DOHH2 (cell line): Measurements from ENCODE around the gene SKOR1.

ENCODE experiments used
- H3F3A ChIP-seq: fragments of 200-600 bp; sonication (generic), shearing (Covaris generic); 2 replicates; pipeline ENCODE4 v1.6.0; 2016; ENCODE audit warnings: antibody characterized with exemption, mild to moderate bottlenecking; ENCODE audit not compliant: control insufficient read depth, insufficient read depth
- H3K27ac ChIP-seq: fragments of 200-600 bp; sonication (generic); 2 replicates; pipeline ENCODE4 v1.5.1; 2014; ENCODE audit warnings: low read depth, mild to moderate bottlenecking, low read length, moderate library complexity
- H3K27me3 ChIP-seq: fragments of 200-600 bp; sonication (generic); 2 replicates; pipeline ENCODE4 v1.6.1; 2014; ENCODE audit warnings: mild to moderate bottlenecking, low read length, mixed read lengths; ENCODE audit not compliant: control insufficient read depth
- H3K36me3 ChIP-seq: fragments of 200-600 bp; sonication (generic); 2 replicates; pipeline ENCODE4 v1.6.1; 2014; ENCODE audit warnings: mild to moderate bottlenecking, low read length, moderate library complexity, mixed read lengths; ENCODE audit not compliant: control insufficient read depth
- H3K4me1 ChIP-seq: fragments of 200-600 bp; sonication (generic); 2 replicates; pipeline ENCODE4 v1.6.1; 2014; ENCODE audit warnings: mild to moderate bottlenecking, low read length, mixed read lengths; ENCODE audit not compliant: control insufficient read depth
- H3K4me2 ChIP-seq: fragments of 200-600 bp; sonication (generic); 2 replicates; pipeline ENCODE4 v1.6.0; 2014; ENCODE audit warnings: mild to moderate bottlenecking, low read length, moderate library complexity
- H3K4me3 ChIP-seq: fragments of 200-600 bp; sonication (generic); 2 replicates; pipeline ENCODE4 v1.5.1; 2014; ENCODE audit warnings: mild to moderate bottlenecking, low read length, mixed read lengths
- H3K79me2 ChIP-seq: fragments of 200-600 bp; sonication (generic); 2 replicates; pipeline ENCODE4 v1.6.1; 2014; ENCODE audit warnings: mild to moderate bottlenecking, low read length, mixed read lengths; ENCODE audit not compliant: control insufficient read depth
- H3K9me2 ChIP-seq: fragments of 200-600 bp; sonication (generic); replicated peaks from 2 replicates; pipeline ENCODE4 v1.6.1; 2014; ENCODE audit warnings: mild to moderate bottlenecking, low read length, mixed read lengths; ENCODE audit not compliant: control insufficient read depth
- H3K9me3 ChIP-seq: fragments of 200-600 bp; sonication (generic); 2 replicates; pipeline ENCODE4 v1.6.1; 2014; ENCODE audit warnings: antibody characterized with exemption, low read length, mixed read lengths; ENCODE audit not compliant: control insufficient read depth, insufficient read depth
- H4K20me1 ChIP-seq: fragments of 200-600 bp; sonication (generic); 2 replicates; pipeline ENCODE4 v1.6.0; 2014; ENCODE audit warnings: low read depth, mild to moderate bottlenecking, antibody characterized with exemption, low read length, moderate library complexity; ENCODE audit not compliant: control insufficient read depth, insufficient read depth
- CTCF ChIP-seq: fragments of 200-600 bp; sonication (generic); IDR thresholded peaks from one replicate; pipeline ENCODE4 v1.5.1; 2014; ENCODE audit warnings: antibody characterized with exemption, mild to moderate bottlenecking, low read depth, low read length; ENCODE audit not compliant: poor library complexity, severe bottlenecking
- EZH2phosphoT487 ChIP-seq: fragments of 200-600 bp; sonication (generic); IDR thresholded peaks from 2 replicates; pipeline ENCODE4 v1.6.1; 2017; ENCODE audit warnings: borderline replicate concordance, mild to moderate bottlenecking, antibody characterized with exemption, low read length, moderate library complexity, mixed read lengths

SKOR1 gene

GRCh38 chr15:67824197-67824968, 926 bp upstream of the SKOR1 start:
- H3K9me3 ChIP-seq: no peaks in the 10 kb centered on the region; the same call in 1 of the 2 replicates
- H3K27ac ChIP-seq: no peak overlapping the region
- no peak overlapping the region for H3K4me2 ChIP-seq
- H4K20me1 ChIP-seq: 0 out of 2 replicates have a peak, but pooled peaks cover 3% of the 10 kb centered on the region
- TF ChIP-seq CTCF: no peak
- no peaks in the 10 kb centered on the region for H3K79me2 ChIP-seq
- no peaks in the 10 kb centered on the region for H3K9me2 ChIP-seq
- H3K27me3 ChIP-seq: peaks cover 45% of the 10 kb centered on the region
- H3K4me3 ChIP-seq: no peak overlapping the region
- H3F3A ChIP-seq: no peaks in the 10 kb centered on the region
- no peaks in the 10 kb centered on the region for H3K4me1 ChIP-seq
- H3K36me3 ChIP-seq: no peaks in the 10 kb centered on the region

- Histone ChIP-seq H3K27ac (no peak overlapping the region), H3K4me2 (no peak overlapping the region), H3K9me2 (no peaks in the 10 kb centered on the region), H3K9me3 (no peaks in the 10 kb centered on the region; the same call in 1 of the 2 replicates), H3K36me3 (no peaks in the 10 kb centered on the region), H3K27me3 (peaks cover 35% of the 10 kb centered on the region), H3K4me1 (no peaks in the 10 kb centered on the region), H3K4me3 (no peak overlapping the region), H3F3A (no peaks in the 10 kb centered on the region), H3K79me2 (no peaks in the 10 kb centered on the region), H4K20me1 (0 out of 2 replicates have a peak, but pooled peaks cover 3% of the 10 kb centered on the region)
- no peak for TF ChIP-seq EZH2phosphoT487
- no peak for TF ChIP-seq CTCF
Observed at GRCh38 chr15:67825881-67826716, 790 bp downstream of the SKOR1 start.

- Histone ChIP-seq H3K4me3 (no peak overlapping the region), H3K4me1 (no peaks in the 10 kb centered on the region), H3K4me2 (no peak overlapping the region), H3K27ac (no peak overlapping the region), H3K79me2 (no peaks in the 10 kb centered on the region), H4K20me1 (0 out of 2 replicates have a peak, but pooled peaks cover 3% of the 10 kb centered on the region), H3K27me3 (peaks cover 29% of the 10 kb centered on the region), H3K9me3 (no peaks in the 10 kb centered on the region; the same call in 1 of the 2 replicates), H3F3A (no peaks in the 10 kb centered on the region), H3K36me3 (no peaks in the 10 kb centered on the region), H3K9me2 (no peaks in the 10 kb centered on the region)
- no peak for TF ChIP-seq EZH2phosphoT487
- no peak for TF ChIP-seq CTCF
Observed at GRCh38 chr15:67826717-67827561, 1.6 kb downstream of the SKOR1 start.
